HEK293T (cell line): Measurements from ENCODE around the gene C16orf74.

Experiments used
- ARNT ChIP-seq: fragments of 450-650 bp; IDR thresholded peaks from 2 replicates; pipeline ENCODE4 v1.6.1; 2017; ENCODE audit warnings: mild to moderate bottlenecking
- BHLHE40 ChIP-seq: fragments of 450-650 bp; IDR thresholded peaks from 2 replicates; pipeline ENCODE4 v1.6.1; 2016; ENCODE audit warnings: mild to moderate bottlenecking, moderate library complexity, borderline replicate concordance
- ELF4 ChIP-seq: fragments of 450-650 bp; IDR thresholded peaks from 2 replicates; pipeline ENCODE4 v1.6.1; 2017; ENCODE audit warnings: antibody characterized with exemption
- HDGF ChIP-seq: fragments of 450-650 bp; IDR thresholded peaks from 2 replicates; pipeline ENCODE4 v1.6.1; 2017; ENCODE audit warnings: antibody characterized with exemption, borderline replicate concordance
- NFRKB ChIP-seq: fragments of 450-650 bp; IDR thresholded peaks from 2 replicates; pipeline ENCODE4 v1.6.1; 2016; ENCODE audit warnings: mild to moderate bottlenecking, moderate library complexity
- TARDBP ChIP-seq: fragments of 450-650 bp; IDR thresholded peaks from 2 replicates; pipeline ENCODE4 v1.6.1; 2016

DNA sequence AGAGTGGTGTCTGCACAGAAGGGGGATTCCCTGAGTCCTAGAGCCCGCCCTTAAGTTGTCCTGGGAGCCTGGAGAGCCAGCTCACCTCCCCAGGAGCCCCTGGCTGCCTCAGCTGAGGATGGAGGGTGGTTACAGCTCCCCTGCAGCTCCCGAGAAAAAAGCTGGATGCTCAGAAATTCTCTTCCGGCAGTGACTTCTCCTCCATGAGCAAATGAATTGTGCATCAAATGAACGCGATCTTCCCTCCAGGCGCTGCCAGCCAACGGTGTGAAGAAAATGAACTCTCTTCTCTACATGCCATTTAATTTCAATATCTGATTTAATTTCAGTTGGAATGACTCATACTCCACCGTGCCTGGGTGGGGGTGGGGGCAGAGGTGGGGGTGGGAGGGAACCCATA is 14.3 kb upstream of the C16orf74 start:
- no peak for TF ChIP-seq TARDBP
- TF ChIP-seq ELF4, result no peak
- TF ChIP-seq BHLHE40, result no peak
- TF ChIP-seq HDGF, result no peak
- TF ChIP-seq ARNT, result no peak
- no peak for TF ChIP-seq NFRKB
